ENCODE results near the gene FRK. TPM values are rescaled to one million over a fixed set of nuclear protein-coding genes. Genes with fewer than 3 reads are reported as not detected.

FRK gene
- total RNA-seq, 1 experiment from 2014 or later: 0.82 TPM

GRCh38 chr6:115898246-115898645 is 162.4 kb downstream of the FRK start:
- ChIA-PET POLR2A (no interaction called here), CTCF (interaction anchor here (0.6 to 1.0 kb wide), 5 partner anchors 11 to 1790 kb away, joined by 3 to 6 read pairs (median 5); no protein-coding TSS in a partner anchor)
- Mint-ChIP-seq H3K36me3 (ENCODE audit: insufficient read depth, unreplicated experiment) (no peaks in the 10 kb centered on the region), H3K4me1 (ENCODE audit: insufficient read depth, unreplicated experiment) (no peaks in the 10 kb centered on the region), H3K9me3 (ENCODE audit: unreplicated experiment) (no peaks in the 10 kb centered on the region), H3K27me3 (ENCODE audit: insufficient read depth, unreplicated experiment) (peaks cover 46% of the 10 kb centered on the region), H3K4me3 (ENCODE audit: unreplicated experiment) (no peak overlapping the region), H3K27ac (ENCODE audit: low read depth, unreplicated experiment) (no peak overlapping the region)
- TF ChIP-seq CTCF (IDR thresholded peaks at IDR 0.05; ENCODE audit: unreplicated experiment): no peak
- no TSS peak for BruUV-seq (replicated peaks)
- intact Hi-C loops (cut with micrococcal nuclease): loop anchor here (5.0 kb wide), 1 partner anchor 1901 kb away; no protein-coding TSS in a partner anchor
- no peak for DNase-seq (ENCODE audit: unreplicated experiment)

- BruUV-seq (replicated peaks): no TSS peak
- Mint-ChIP-seq H3K4me1 (ENCODE audit: insufficient read depth, unreplicated experiment) (no peaks in the 10 kb centered on the region), H3K36me3 (ENCODE audit: insufficient read depth, unreplicated experiment) (no peaks in the 10 kb centered on the region), H3K27ac (ENCODE audit: low read depth, unreplicated experiment) (no peak overlapping the region), H3K9me3 (ENCODE audit: unreplicated experiment) (no peaks in the 10 kb centered on the region), H3K4me3 (ENCODE audit: unreplicated experiment) (no peak overlapping the region), H3K27me3 (ENCODE audit: insufficient read depth, unreplicated experiment) (peaks cover 56% of the 10 kb centered on the region)
- CTCF ChIA-PET: interaction anchor here (0.5 to 1.9 kb wide), 17 partner anchors 9 to 1828 kb away, joined by 3 to 19 read pairs (median 3); no protein-coding TSS in a partner anchor
- DNase-seq (ENCODE audit: unreplicated experiment): peak; percentile 54
- peak; percentile 80 for TF ChIP-seq CTCF (IDR thresholded peaks at IDR 0.05; ENCODE audit: unreplicated experiment)
- POLR2A ChIA-PET: interaction anchor here (0.6 kb wide), 1 partner anchor 640 kb away, joined by 3 read pairs; no protein-coding TSS in a partner anchor
- intact Hi-C loops (cut with micrococcal nuclease): loop anchor here (1.0 to 5.0 kb wide), 2 partner anchors 1148 to 1899 kb away; no protein-coding TSS in a partner anchor
Measured at GRCh38 chr6:115896538-115897129, 164.1 kb downstream of the FRK start.

GRCh38 chr6:115894426-115894992 is 166.2 kb downstream of the FRK start:
- H3K9me3 Mint-ChIP-seq (ENCODE audit: unreplicated experiment): no peaks in the 10 kb centered on the region
- no peak overlapping the region for H3K27ac Mint-ChIP-seq (ENCODE audit: low read depth, unreplicated experiment)
- ChIA-PET CTCF (no interaction called here), POLR2A (no interaction called here)
- H3K4me1 Mint-ChIP-seq (ENCODE audit: insufficient read depth, unreplicated experiment): peaks cover 9% of the 10 kb centered on the region
- BruUV-seq (replicated peaks): no TSS peak
- DNase-seq (ENCODE audit: unreplicated experiment): no peak
- no peak for TF ChIP-seq CTCF (IDR thresholded peaks at IDR 0.05; ENCODE audit: unreplicated experiment)
- H3K4me3 Mint-ChIP-seq (ENCODE audit: unreplicated experiment): no peak overlapping the region
- H3K36me3 Mint-ChIP-seq (ENCODE audit: insufficient read depth, unreplicated experiment): no peaks in the 10 kb centered on the region
- intact Hi-C loops (cut with micrococcal nuclease): no loop called here
- peaks cover 43% of the 10 kb centered on the region for H3K27me3 Mint-ChIP-seq (ENCODE audit: insufficient read depth, unreplicated experiment)

- CTCF ChIA-PET: interaction anchor here (0.9 to 1.6 kb wide), 3 partner anchors 9 to 1144 kb away, joined by 3 to 7 read pairs (median 3); no protein-coding TSS in a partner anchor
- no peak overlapping the region for H3K4me3 Mint-ChIP-seq (ENCODE audit: unreplicated experiment)
- H3K27me3 Mint-ChIP-seq (ENCODE audit: insufficient read depth, unreplicated experiment): peaks cover 43% of the 10 kb centered on the region
- TF ChIP-seq CTCF (IDR thresholded peaks at IDR 0.05; ENCODE audit: unreplicated experiment): no peak
- no peaks in the 10 kb centered on the region for H3K36me3 Mint-ChIP-seq (ENCODE audit: insufficient read depth, unreplicated experiment)
- H3K9me3 Mint-ChIP-seq (ENCODE audit: unreplicated experiment): no peaks in the 10 kb centered on the region
- H3K4me1 Mint-ChIP-seq (ENCODE audit: insufficient read depth, unreplicated experiment): peaks cover 9% of the 10 kb centered on the region
- DNase-seq (ENCODE audit: unreplicated experiment): no peak
- intact Hi-C loops (cut with micrococcal nuclease): no loop called here
- POLR2A ChIA-PET: no interaction called here
- H3K27ac Mint-ChIP-seq (ENCODE audit: low read depth, unreplicated experiment): no peak overlapping the region
- BruUV-seq (replicated peaks): no TSS peak
Measured at GRCh38 chr6:115891750-115892149, 168.9 kb downstream of the FRK start.
